ENCODE data around the gene CD48. TPM values are rescaled to one million over a fixed set of nuclear protein-coding genes. Genes with fewer than 3 reads are reported as not detected.

CD48 gene
- total RNA-seq, 1 experiment from 2014 or later, result not detected

GRCh38 chr1:160640359-160641123 lies 71.1 kb downstream of the CD48 start:
- Mint-ChIP-seq H3K9me3 (ENCODE audit: unreplicated experiment) (no peaks in the 10 kb centered on the region), H3K4me3 (ENCODE audit: unreplicated experiment) (no peak overlapping the region), H3K27me3 (ENCODE audit: insufficient read depth, unreplicated experiment) (no peaks in the 10 kb centered on the region), H3K4me1 (ENCODE audit: low read depth, unreplicated experiment) (peaks cover 39% of the 10 kb centered on the region), H3K36me3 (ENCODE audit: insufficient read depth, unreplicated experiment) (no peaks in the 10 kb centered on the region), H3K27ac (ENCODE audit: unreplicated experiment) (no peak overlapping the region)
- Histone ChIP-seq H3K27me3 (replicated peaks; ENCODE audit: control insufficient read depth, insufficient read depth, low read length) (no peaks in the 10 kb centered on the region), H3K4me1 (peaks cover 46% of the 10 kb centered on the region), H3K4me3 (ENCODE audit: low read depth, low read length) (no peak overlapping the region), H3K36me3 (ENCODE audit: control insufficient read depth, insufficient read depth, low read length) (no peaks in the 10 kb centered on the region), H3K9me3 (no peaks in the 10 kb centered on the region)
- CTCF ChIA-PET, result interaction anchor here (0.5 kb wide), 1 partner anchor 23 kb away, joined by 4 read pairs; no protein-coding TSS in a partner anchor
- POLR2A ChIA-PET, result no interaction called here
- DNase-seq, result no peak
- no peak for TF ChIP-seq CTCF (IDR thresholded peaks at IDR 0.05; ENCODE audit: insufficient read depth in 1 of 2, low read depth in 1 of 2, low read length in 1 of 2, severe bottlenecking in 1 of 2, unreplicated experiment in 1 of 2)
- intact Hi-C loops (cut with micrococcal nuclease; ENCODE audit: unreplicated experiment), result no loop called here
- no TSS peak for BruUV-seq (replicated peaks)

- ChIA-PET POLR2A (no interaction called here), CTCF (no interaction called here)
- TF ChIP-seq CTCF (IDR thresholded peaks at IDR 0.05; ENCODE audit: insufficient read depth in 1 of 2, low read depth in 1 of 2, low read length in 1 of 2, severe bottlenecking in 1 of 2, unreplicated experiment in 1 of 2), result no peak
- no peaks in the 10 kb centered on the region for H3K9me3 Mint-ChIP-seq (ENCODE audit: unreplicated experiment)
- Histone ChIP-seq H3K27me3 (replicated peaks; ENCODE audit: control insufficient read depth, insufficient read depth, low read length) (no peaks in the 10 kb centered on the region), H3K4me3 (ENCODE audit: low read depth, low read length) (no peak overlapping the region), H3K9me3 (no peaks in the 10 kb centered on the region), H3K36me3 (ENCODE audit: control insufficient read depth, insufficient read depth, low read length) (no peaks in the 10 kb centered on the region), H3K4me1 (peaks cover 45% of the 10 kb centered on the region)
- no peak for DNase-seq
- BruUV-seq (replicated peaks), result no TSS peak
- H3K4me3 Mint-ChIP-seq (ENCODE audit: unreplicated experiment), result peak overlapping the region; percentile 21
- H3K36me3 Mint-ChIP-seq (ENCODE audit: insufficient read depth, unreplicated experiment), result no peaks in the 10 kb centered on the region
- peak overlapping the region; percentile 68 for H3K27ac Mint-ChIP-seq (ENCODE audit: unreplicated experiment)
- intact Hi-C loops (cut with micrococcal nuclease; ENCODE audit: unreplicated experiment), result no loop called here
- no peaks in the 10 kb centered on the region for H3K27me3 Mint-ChIP-seq (ENCODE audit: insufficient read depth, unreplicated experiment)
- H3K4me1 Mint-ChIP-seq (ENCODE audit: low read depth, unreplicated experiment), result peaks cover 38% of the 10 kb centered on the region
Observed at GRCh38 chr1:160639652-160640051, 72.0 kb downstream of the CD48 start.

GRCh38 chr1:160638926-160639325 lies 72.7 kb downstream of the CD48 start:
- Histone ChIP-seq H3K27me3 (replicated peaks; ENCODE audit: control insufficient read depth, insufficient read depth, low read length) (no peaks in the 10 kb centered on the region), H3K36me3 (ENCODE audit: control insufficient read depth, insufficient read depth, low read length) (no peaks in the 10 kb centered on the region), H3K4me3 (ENCODE audit: low read depth, low read length) (no peak overlapping the region), H3K4me1 (peaks cover 45% of the 10 kb centered on the region), H3K9me3 (no peaks in the 10 kb centered on the region)
- POLR2A ChIA-PET, result no interaction called here
- no peaks in the 10 kb centered on the region for H3K27me3 Mint-ChIP-seq (ENCODE audit: insufficient read depth, unreplicated experiment)
- BruUV-seq (replicated peaks), result no TSS peak
- DNase-seq, result no peak
- TF ChIP-seq CTCF (IDR thresholded peaks at IDR 0.05; ENCODE audit: insufficient read depth in 1 of 2, low read depth in 1 of 2, low read length in 1 of 2, severe bottlenecking in 1 of 2, unreplicated experiment in 1 of 2), result no peak
- H3K4me1 Mint-ChIP-seq (ENCODE audit: low read depth, unreplicated experiment), result peaks cover 38% of the 10 kb centered on the region
- H3K27ac Mint-ChIP-seq (ENCODE audit: unreplicated experiment), result peak overlapping the region; percentile 64
- intact Hi-C loops (cut with micrococcal nuclease; ENCODE audit: unreplicated experiment), result no loop called here
- peak overlapping the region; percentile 27 for H3K4me3 Mint-ChIP-seq (ENCODE audit: unreplicated experiment)
- no peaks in the 10 kb centered on the region for H3K9me3 Mint-ChIP-seq (ENCODE audit: unreplicated experiment)
- H3K36me3 Mint-ChIP-seq (ENCODE audit: insufficient read depth, unreplicated experiment), result no peaks in the 10 kb centered on the region
- CTCF ChIA-PET, result no interaction called here
